Testis (tissue), 2 donors: Measurements from ENCODE around the gene ZNF319.

Experiments used
- CTCF ChIP-seq, 3 experiments: fragments of 450-650 bp in 2 of 3; fragments of 200-600 bp in 1 of 3; sonication (generic) in 1 of 3; IDR thresholded peaks; one replicate each; pipeline ENCODE4 v1.5.1; 2016 to 2019; ENCODE audit warnings: antibody characterized with exemption in 3 of 3, mild to moderate bottlenecking in 2 of 3, moderate library complexity in 1 of 3
- POLR2A ChIP-seq: fragments of 450-650 bp; IDR thresholded peaks from one replicate; pipeline ENCODE4 v1.6.1; 2017; ENCODE audit warnings: antibody characterized with exemption, mild to moderate bottlenecking, moderate library complexity

- TF ChIP-seq CTCF (IDR thresholded peaks at IDR 0.05), result no peak
- TF ChIP-seq POLR2A, result no peak
Measured at GRCh38 chr16:57970319-57970718, 30.2 kb downstream of the ZNF319 start.
